Esophagus muscularis mucosa (tissue), 3 donors: ENCODE results near the gene NOSIP.

Experiments used
- CTCF ChIP-seq, 3 experiments: fragments of 200-600 bp in 2 of 3; fragments of 450-650 bp in 1 of 3; sonication (generic) in 2 of 3; IDR thresholded peaks; one replicate each; pipeline ENCODE4 v1.5.1; 2017 to 2019; ENCODE audit warnings: antibody characterized with exemption in 3 of 3, mild to moderate bottlenecking in 2 of 3, moderate library complexity in 1 of 3
- POLR2AphosphoS5 ChIP-seq, 2 donors: sonication (generic); formaldehyde crosslinking; IDR thresholded peaks; one replicate each; pipeline ENCODE4 v1.6.1; 2017; ENCODE audit warnings: antibody characterized with exemption in 2 of 2

GRCh38 chr19:49542446-49542845 lies 37.9 kb downstream of the NOSIP start:
- TF ChIP-seq CTCF (IDR thresholded peaks at IDR 0.05): no peak
- no peak for TF ChIP-seq POLR2AphosphoS5 (IDR thresholded peaks at IDR 0.05)
